ENCODE data around the gene IQCN.

Gene IQCN

GRCh38 chr19:18274219-18274780 is at the start of gene IQCN:
IQCN (minus strand) TSS chr19:18274452; CDS start chr19:18269478, 4,974 bp downstream.
- DNase-seq (ENCODE audit: low spot score), result no peak

GRCh38 chr19:18322759-18323460 is 48.7 kb upstream of the IQCN start, which contains the start of gene LSM4:
LSM4 (minus strand) TSS chr19:18323076; CDS start chr19:18323020, 56 bp downstream.
- DNase-seq (ENCODE audit: low spot score), result peak; percentile 97

- DNase-seq (ENCODE audit: low spot score), result peak; percentile 75
Measured at GRCh38 chr19:18322318-18322758, 48.1 kb upstream of the IQCN start.

GRCh38 chr19:18321734-18322102 is 47.5 kb upstream of the IQCN start:
- DNase-seq (ENCODE audit: low spot score), result peak; percentile 64

GRCh38 chr19:18320865-18321733 is 46.8 kb upstream of the IQCN start:
- DNase-seq (ENCODE audit: low spot score), result no peak

GRCh38 chr19:18319591-18320135 is 45.4 kb upstream of the IQCN start:
- DNase-seq (ENCODE audit: low spot score), result no peak

- no peak for DNase-seq (ENCODE audit: low spot score)
Measured at GRCh38 chr19:18317961-18318800, 43.9 kb upstream of the IQCN start.

- no peak for DNase-seq (ENCODE audit: low spot score)
Measured at GRCh38 chr19:18313398-18313797, 39.1 kb upstream of the IQCN start.

GRCh38 chr19:18312092-18312534 is 37.9 kb upstream of the IQCN start:
- DNase-seq (ENCODE audit: low spot score), result no peak

- DNase-seq (ENCODE audit: low spot score), result no peak
Measured at GRCh38 chr19:18311502-18312091, 37.3 kb upstream of the IQCN start.

GRCh38 chr19:18310966-18311365 is 36.7 kb upstream of the IQCN start:
- DNase-seq (ENCODE audit: low spot score), result no peak

- DNase-seq (ENCODE audit: low spot score), result no peak
Measured at GRCh38 chr19:18310118-18310909, 36.1 kb upstream of the IQCN start.

GRCh38 chr19:18309525-18310064 is 35.3 kb upstream of the IQCN start:
- no peak for DNase-seq (ENCODE audit: low spot score)

GRCh38 chr19:18308948-18309325 is 34.7 kb upstream of the IQCN start:
- no peak for DNase-seq (ENCODE audit: low spot score)

- no peak for DNase-seq (ENCODE audit: low spot score)
Measured at GRCh38 chr19:18308051-18308947, 34.0 kb upstream of the IQCN start.

- DNase-seq (ENCODE audit: low spot score), result no peak
Measured at GRCh38 chr19:18307271-18307681, 33.0 kb upstream of the IQCN start.

GRCh38 chr19:18306888-18307260 is 32.6 kb upstream of the IQCN start:
- DNase-seq (ENCODE audit: low spot score), result no peak

GRCh38 chr19:18306209-18306887 is 32.1 kb upstream of the IQCN start:
- DNase-seq (ENCODE audit: low spot score), result no peak
